Fibroblast of lung (primary cell): Measurements from ENCODE around the gene NPFFR1.

Experiments used
- EZH2 ChIP-seq: IDR thresholded peaks from 2 replicates; pipeline ENCODE4 v1.5.1; 2012; ENCODE audit warnings: low read length, control low read depth, mild to moderate bottlenecking; ENCODE audit errors: missing control alignments
- TF ChIP-seq, protein P1 (sequence below), 2 donors: IDR thresholded peaks in 1 of 2; conservative IDR thresholded peaks in 1 of 2; 1 replicate in 1 of 2; 2 replicates in 1 of 2; pipeline ENCODE4 v1.5.1; 2011 to 2012; ENCODE audit warnings: low read length in 2 of 2, control low read depth in 1 of 2, inconsistent platforms in 1 of 2, low read depth in 1 of 2, mild to moderate bottlenecking in 1 of 2

DNA sequence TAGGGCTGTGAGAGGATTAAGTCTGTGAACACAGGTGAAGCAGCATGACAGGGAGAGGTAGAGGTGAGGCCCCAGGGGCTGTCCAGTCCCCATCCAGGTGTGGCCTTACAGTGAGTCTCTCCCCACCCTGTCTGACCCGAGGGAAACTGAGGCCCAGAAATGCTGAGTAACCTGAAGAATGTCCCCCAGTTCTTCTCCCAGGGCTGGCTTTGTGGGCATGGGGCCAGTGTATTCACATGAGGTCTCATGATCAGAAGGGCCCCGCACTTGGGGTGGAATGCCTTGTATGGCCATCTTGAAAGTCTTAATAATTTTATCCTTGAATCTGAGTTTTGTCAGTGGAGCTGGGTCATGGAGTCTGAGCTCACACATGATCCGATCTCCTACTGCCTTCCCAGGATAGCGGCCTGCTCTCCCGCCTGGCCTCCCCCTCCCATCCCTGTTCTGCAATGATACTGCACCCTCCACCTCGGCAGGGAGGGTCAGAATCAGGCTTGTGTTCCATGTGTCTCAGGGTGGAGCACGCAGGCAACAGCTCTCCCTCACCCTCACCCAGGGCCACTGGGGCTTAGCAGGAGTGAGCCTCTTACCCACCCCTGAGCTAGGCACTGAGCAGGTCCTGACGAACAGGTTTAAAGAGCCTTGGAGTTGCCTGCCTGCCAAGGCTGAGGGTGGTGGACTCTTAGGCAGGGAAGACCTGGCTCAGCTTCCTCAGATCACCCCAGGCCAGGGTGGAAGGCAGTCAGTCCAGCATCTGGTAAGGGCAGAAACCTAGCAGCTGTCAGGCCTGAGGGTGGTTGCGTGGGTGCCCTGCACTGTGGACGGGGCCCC is 41.4 kb upstream of the NPFFR1 start:
- TF ChIP-seq, protein P1, sequence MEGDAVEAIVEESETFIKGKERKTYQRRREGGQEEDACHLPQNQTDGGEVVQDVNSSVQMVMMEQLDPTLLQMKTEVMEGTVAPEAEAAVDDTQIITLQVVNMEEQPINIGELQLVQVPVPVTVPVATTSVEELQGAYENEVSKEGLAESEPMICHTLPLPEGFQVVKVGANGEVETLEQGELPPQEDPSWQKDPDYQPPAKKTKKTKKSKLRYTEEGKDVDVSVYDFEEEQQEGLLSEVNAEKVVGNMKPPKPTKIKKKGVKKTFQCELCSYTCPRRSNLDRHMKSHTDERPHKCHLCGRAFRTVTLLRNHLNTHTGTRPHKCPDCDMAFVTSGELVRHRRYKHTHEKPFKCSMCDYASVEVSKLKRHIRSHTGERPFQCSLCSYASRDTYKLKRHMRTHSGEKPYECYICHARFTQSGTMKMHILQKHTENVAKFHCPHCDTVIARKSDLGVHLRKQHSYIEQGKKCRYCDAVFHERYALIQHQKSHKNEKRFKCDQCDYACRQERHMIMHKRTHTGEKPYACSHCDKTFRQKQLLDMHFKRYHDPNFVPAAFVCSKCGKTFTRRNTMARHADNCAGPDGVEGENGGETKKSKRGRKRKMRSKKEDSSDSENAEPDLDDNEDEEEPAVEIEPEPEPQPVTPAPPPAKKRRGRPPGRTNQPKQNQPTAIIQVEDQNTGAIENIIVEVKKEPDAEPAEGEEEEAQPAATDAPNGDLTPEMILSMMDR (conservative IDR thresholded peaks at IDR 0.05 in 1 of 2, IDR thresholded peaks at IDR 0.05 in 1 of 2; ENCODE audit: low read depth in 1 of 2, low read length in 2 of 2), result no peak
- no peak for TF ChIP-seq EZH2
